Psoas muscle (tissue), 8 donors: Measurements from ENCODE around the gene CLEC16A. TPM values are rescaled to one million over a fixed set of nuclear protein-coding genes. Genes with fewer than 3 reads are reported as not detected.

Source experiments
- ATAC-seq, 4 donors: fragments of 200-7000 bp; cut with Tn5 transposase; one replicate each; pipeline ENCODE4 v1.9.1; 2020; ENCODE audit warnings: moderate library complexity in 3 of 4, mild to moderate bottlenecking in 2 of 4
- DNase-seq, 2 donors: peaks; one replicate each; pipeline ENCODE4 v3.0.0-alpha.2; 2020
- H3K27ac ChIP-seq: fragments of 200-600 bp; one replicate; pipeline ENCODE4 v1.8.0; 2022
- H3K27me3 ChIP-seq, 3 donors: fragments of 200-600 bp in 1 of 3; one replicate each; pipeline versions ENCODE4 v1.6.1 to v1.8.0; 2013 to 2022; ENCODE audit warnings: low read length in 2 of 3, mild to moderate bottlenecking in 2 of 3, moderate library complexity in 1 of 3; ENCODE audit not compliant: insufficient read depth in 3 of 3
- H3K36me3 ChIP-seq, 2 donors: fragments of 200-600 bp in 1 of 2; one replicate each; pipeline versions ENCODE4 v1.6.1 to v1.8.0; 2013 to 2022; ENCODE audit warnings: low read depth in 1 of 2, mild to moderate bottlenecking in 1 of 2, moderate library complexity in 1 of 2; ENCODE audit not compliant: insufficient read depth in 1 of 2
- H3K4me1 ChIP-seq: fragments of 200-600 bp; one replicate; pipeline ENCODE4 v1.8.0; 2022
- H3K4me3 ChIP-seq: fragments of 200-600 bp; one replicate; pipeline ENCODE4 v1.8.0; 2022; ENCODE audit warnings: mild to moderate bottlenecking
- H3K9me3 ChIP-seq: fragments of 200-600 bp; one replicate; pipeline ENCODE4 v1.8.0; 2022
- CTCF ChIP-seq: fragments of 200-600 bp; IDR thresholded peaks from one replicate; pipeline ENCODE4 v1.8.0; 2022; ENCODE audit warnings: antibody characterized with exemption
- WGBS, 3 donors: extraction: QIAGEN DNeasy Blood & Tissue Kit; methylation state at CpG; one replicate each; pipeline versions ENCODE4 v1.1.6 to v1.1.7; 2013; 5-methylcytosine and 5-hydroxymethylcytosine counted together
- intact Hi-C, 2 donors: fragments of 100-400 bp; cut with DNase I; formaldehyde crosslinking; loops; one replicate each; pipeline versions ENCODE4 v1.11.0 to v1.14.2; 2022
- polyA plus RNA-seq, 3 donors: library from polyadenylated mRNA; stranded (reverse); fragments of 200-250 nt; gene quantifications; one replicate each; pipeline ENCODE4 v1.2.3, GENCODE V29; 2013
- total RNA-seq, 4 donors: library from RNA; stranded (reverse); fragmentation: NEBNext Ultra II Directional in 2 of 4; extraction: Animal tissue kit (Norgen Biotek cat#: 25700) in 2 of 4; gene quantifications; one replicate each; pipeline versions ENCODE4 v1.2.1 to v1.2.4, GENCODE V29; 2021 to 2023
- donor health status: healthy with polysubstance abuse.
- donor health status: DM: no; HTN: no; CAD: no; lungs with moderate emphysema.
- donor health status: Bipolar disorder and iron deficiency.
- donor health status: healthy.
- donor health status: DM: yes; HTN: yes; CAD: no.
- donor health status: DM: no; HTN: no; CAD: no.
- donor health status: DM: no; HTN: no; CAD: no.
- donor health status: DM: yes; HTN: yes; CAD: no.

The CLEC16A gene
- total and polyA plus RNA-seq, 7 donors: 13.1 to 28.1 (median 21.4) TPM

GRCh38 chr16:11181242-11181898 lies 237.0 kb downstream of the CLEC16A start:
- intact Hi-C loops: no loop called here
- H3K9me3 ChIP-seq: no peaks in the 10 kb centered on the region
- DNase-seq (no peak), ATAC-seq (no peak)
- no peak overlapping the region for H3K27ac ChIP-seq
- no peaks in the 10 kb centered on the region for H3K4me1 ChIP-seq
- H3K4me3 ChIP-seq: no peak overlapping the region
- no peak for TF ChIP-seq CTCF
- WGBS, 3 donors: 90 to 92% (median 91%) methylated on average over 19 to 20 of the region's 20 CpGs
- peaks cover 0 to 25% of the 10 kb centered on the region in 2 donors for H3K36me3 ChIP-seq
- no peaks in the 10 kb centered on the region for H3K27me3 ChIP-seq

GRCh38 chr16:11181899-11182279 lies 237.5 kb downstream of the CLEC16A start:
- ATAC-seq (no peak), DNase-seq (no peak)
- Histone ChIP-seq H3K36me3 (peaks cover 0 to 25% of the 10 kb centered on the region in 2 donors), H3K9me3 (no peaks in the 10 kb centered on the region), H3K4me1 (no peaks in the 10 kb centered on the region), H3K4me3 (no peak overlapping the region), H3K27me3 (no peaks in the 10 kb centered on the region), H3K27ac (no peak overlapping the region)
- TF ChIP-seq CTCF: no peak
- intact Hi-C loops: no loop called here
- WGBS, 3 donors: 68 to 75% (median 71%) methylated on average over 11 to 12 of the region's 12 CpGs

GRCh38 chr16:11182411-11182810 lies 238.0 kb downstream of the CLEC16A start:
- DNase-seq (no peak), ATAC-seq (no peak)
- Histone ChIP-seq H3K27ac (no peak overlapping the region), H3K4me3 (no peak overlapping the region), H3K4me1 (no peaks in the 10 kb centered on the region), H3K27me3 (no peaks in the 10 kb centered on the region), H3K9me3 (no peaks in the 10 kb centered on the region), H3K36me3 (peaks cover 0 to 25% of the 10 kb centered on the region in 2 donors)
- no peak for TF ChIP-seq CTCF
- intact Hi-C loops: no loop called here
- WGBS, 3 donors: 84 to 87% (median 85%) methylated on average over 14 of the region's 14 CpGs

GRCh38 chr16:11183035-11183812 lies 238.9 kb downstream of the CLEC16A start:
- 89 to 91% (median 89%) methylated on average over 24 to 25 of the region's 25 CpGs for whole genome bisulfite sequencing, 3 donors
- H3K27ac ChIP-seq: no peak overlapping the region
- no peak overlapping the region for H3K4me3 ChIP-seq
- ATAC-seq (no peak), DNase-seq (no peak)
- intact Hi-C loops: no loop called here
- no peak for TF ChIP-seq CTCF
- no peaks in the 10 kb centered on the region for H3K9me3 ChIP-seq
- no peaks in the 10 kb centered on the region for H3K4me1 ChIP-seq
- no peaks in the 10 kb centered on the region for H3K27me3 ChIP-seq
- H3K36me3 ChIP-seq: peaks cover 0 to 25% of the 10 kb centered on the region in 2 donors
